GM19025 (cell line): ENCODE data around the gene CHST10.
"Not testable (repeated sequence)": the region's sequence is repeated elsewhere in the genome, so short reads cannot be mapped to it uniquely, and the experiment has no call there.

Source experiments
- ATAC-seq: cut with Tn5 transposase; IDR thresholded peaks from one replicate; pipeline ENCODE4 v1.9.1; 2021; ENCODE audit warnings: mild to moderate bottlenecking, low read depth, moderate library complexity; ENCODE audit not compliant: unreplicated experiment

Gene CHST10

DNA sequence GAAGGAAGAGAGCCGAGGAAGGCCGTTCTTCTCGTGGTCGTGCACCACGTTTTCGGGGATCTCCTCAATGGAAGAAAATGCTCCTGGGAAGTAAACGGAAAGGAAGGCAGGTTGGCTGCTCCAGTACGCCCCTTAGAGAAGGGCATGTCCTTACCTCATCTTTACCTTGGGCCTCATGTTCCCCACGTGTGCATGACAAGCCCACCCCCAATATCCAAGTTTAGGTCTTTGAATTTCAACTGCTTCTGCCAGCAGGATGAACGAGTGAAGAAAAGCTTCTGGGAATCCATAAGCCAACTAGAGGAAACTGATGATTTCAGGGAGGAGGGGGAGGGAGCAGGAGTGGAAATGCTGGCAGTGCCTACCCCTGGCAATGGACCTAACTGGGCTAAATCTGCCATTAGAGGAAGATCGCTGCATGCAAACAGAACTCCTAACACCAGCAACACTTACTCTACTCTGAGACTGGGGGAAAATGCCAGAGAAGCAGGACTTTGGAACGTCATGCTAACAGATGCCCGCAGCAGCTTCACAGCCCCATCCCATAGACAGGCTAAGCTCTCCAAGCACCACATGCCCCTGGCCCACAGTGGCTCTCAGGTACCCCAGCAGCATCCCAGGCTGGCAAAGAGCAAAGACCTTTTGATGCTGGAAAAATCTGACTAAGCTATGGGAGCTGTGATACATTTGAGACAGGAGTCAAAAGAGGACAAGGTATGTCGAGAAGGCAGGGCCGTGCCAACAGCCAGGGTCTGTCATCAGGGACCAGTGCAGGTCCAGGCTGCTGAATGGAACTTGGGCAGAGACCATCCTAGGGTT, 21.7 kb downstream of the CHST10 start:
- ATAC-seq, result no peak

GRCh38 chr2:100394111-100394641, 23.3 kb downstream of the CHST10 start:
- ATAC-seq, result no peak

DNA sequence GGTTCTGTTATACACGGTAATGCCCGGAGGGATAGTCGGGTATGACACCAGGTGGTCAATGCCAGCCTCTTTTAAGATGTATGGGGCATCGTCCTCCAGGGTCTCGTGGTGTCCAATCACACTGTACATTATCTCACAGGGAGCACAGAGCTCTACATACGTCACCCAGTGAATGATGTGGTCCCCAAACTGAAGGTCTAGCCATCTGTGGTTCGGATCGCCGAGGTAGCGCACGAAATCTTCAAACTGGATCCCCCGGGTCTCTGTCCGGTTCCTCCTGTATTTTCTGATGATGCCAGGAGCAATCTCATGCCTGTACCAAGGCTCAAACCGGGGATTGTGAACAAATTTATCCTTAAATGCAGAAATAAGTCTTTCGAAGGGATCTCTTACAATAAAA, 24.1 kb downstream of the CHST10 start:
- no peak for ATAC-seq

GRCh38 chr2:100392715-100393114, 24.8 kb downstream of the CHST10 start:
- ATAC-seq, result no peak

GRCh38 chr2:100391735-100392515, 25.5 kb downstream of the CHST10 start:
- no peak for ATAC-seq

DNA sequence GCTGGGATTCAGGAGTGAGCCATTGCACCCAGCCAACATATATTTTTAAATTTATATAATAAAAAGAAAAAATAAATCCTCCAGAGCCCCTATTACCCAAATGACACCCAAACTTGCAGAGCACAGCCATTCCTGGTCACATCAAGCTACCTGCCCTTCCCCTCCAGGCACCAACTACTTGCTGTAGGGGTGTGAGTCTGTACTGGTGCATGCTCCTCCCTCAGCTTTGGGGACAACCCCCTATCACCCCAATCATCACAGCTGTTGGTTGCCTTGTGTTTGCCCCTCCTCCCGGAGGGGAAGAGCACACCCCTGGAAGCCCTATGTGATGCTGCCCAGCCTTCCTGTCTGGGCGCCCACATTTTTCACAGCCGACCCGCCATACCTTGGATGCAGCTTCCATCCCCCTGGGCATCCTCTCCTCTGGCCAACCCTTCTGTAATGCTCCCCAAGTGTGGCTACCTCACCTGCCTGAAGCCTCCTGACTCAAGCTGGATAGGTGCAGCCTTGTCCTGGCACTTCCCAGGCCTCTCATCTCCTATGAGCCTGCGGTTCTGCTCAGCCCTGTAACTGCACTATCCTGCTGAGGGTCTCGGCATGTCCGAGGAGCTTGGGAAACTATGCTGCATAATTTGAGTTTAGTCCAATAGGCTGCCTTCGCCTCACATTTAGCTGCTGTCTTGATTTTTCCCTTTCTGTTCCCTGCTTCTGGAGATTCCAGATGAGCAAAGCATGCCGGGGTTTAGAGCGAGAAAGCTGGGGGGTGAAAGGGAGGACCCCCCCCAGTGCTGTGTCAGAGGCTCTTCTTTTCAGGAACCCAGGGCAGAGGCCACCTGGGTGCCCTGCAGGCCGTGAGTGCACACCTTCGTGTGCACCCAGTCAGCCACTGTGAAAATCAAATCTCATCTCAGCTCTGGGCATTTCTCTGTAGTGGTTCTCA, 27.2 kb downstream of the CHST10 start:
- ATAC-seq, result no peak

- no peak for ATAC-seq
Observed at GRCh38 chr2:100388703-100389102, 28.8 kb downstream of the CHST10 start.

GRCh38 chr2:100383954-100384353, 33.5 kb downstream of the CHST10 start:
- ATAC-seq, result no peak

DNA sequence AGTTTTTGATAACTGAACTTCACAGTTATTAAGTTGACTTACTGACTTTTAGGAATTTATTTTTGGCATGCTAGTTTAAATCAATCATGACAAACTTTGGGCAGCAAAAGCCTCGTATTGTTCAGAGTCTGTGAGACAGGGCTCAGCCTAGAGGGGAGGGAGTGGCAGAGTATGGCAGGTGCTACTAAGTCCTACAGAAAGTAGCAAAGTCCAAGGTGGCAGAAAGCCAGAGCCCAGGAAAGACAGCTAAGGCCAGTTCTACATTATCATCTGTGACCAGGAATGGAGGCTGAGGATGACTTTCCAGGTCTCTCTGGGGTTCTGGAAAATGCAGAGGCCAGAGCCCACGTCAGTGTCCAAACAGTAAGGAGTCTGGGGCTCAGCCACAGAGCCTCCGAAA, 34.2 kb downstream of the CHST10 start:
- no peak for ATAC-seq

DNA sequence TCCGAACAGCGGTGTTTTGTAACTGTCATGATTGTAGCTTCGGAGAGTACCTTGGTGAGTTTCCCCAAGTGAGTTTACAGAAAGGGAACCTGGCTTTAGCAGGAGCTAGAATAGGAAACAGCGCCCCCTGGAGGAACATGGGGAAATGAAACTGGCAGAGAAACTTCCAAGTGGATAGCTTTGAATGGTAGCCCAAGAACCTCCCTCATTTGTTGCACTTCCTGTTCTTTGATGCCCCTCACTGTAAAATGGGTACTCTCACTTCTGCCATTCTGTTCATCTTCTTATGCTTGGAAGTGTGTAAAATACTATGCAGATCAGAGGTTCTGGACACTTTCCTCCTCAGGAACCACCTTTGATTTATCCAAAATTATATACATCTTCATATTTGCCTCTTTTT, 36.2 kb downstream of the CHST10 start:
- no peak for ATAC-seq

- no peak for ATAC-seq
Observed at GRCh38 chr2:100380681-100381080, 36.8 kb downstream of the CHST10 start.

DNA sequence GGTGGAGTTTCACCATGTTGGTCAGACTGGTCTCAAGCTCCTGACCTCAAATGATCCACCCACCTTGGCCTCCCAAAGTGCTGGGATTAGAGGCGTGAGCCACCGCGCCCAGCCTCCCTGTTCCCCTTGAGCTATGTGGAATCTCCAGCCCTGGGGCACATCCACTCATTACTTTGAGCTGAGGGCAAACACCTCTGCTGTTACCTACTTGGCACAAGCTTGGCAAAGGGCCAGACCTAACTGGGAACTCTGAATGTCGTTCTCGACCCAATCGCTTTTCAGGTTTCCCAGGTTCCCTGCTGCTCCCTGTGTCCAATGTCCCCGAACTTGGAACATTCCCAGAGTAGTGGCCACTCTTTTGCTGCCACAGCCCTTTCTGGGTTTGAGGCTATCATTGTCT, 40.6 kb downstream of the CHST10 start:
- ATAC-seq, result no peak

GRCh38 chr2:100367163-100367562, 50.3 kb downstream of the CHST10 start:
- ATAC-seq, result no peak

GRCh38 chr2:100365434-100365833, 52.0 kb downstream of the CHST10 start:
- ATAC-seq, result no peak

DNA sequence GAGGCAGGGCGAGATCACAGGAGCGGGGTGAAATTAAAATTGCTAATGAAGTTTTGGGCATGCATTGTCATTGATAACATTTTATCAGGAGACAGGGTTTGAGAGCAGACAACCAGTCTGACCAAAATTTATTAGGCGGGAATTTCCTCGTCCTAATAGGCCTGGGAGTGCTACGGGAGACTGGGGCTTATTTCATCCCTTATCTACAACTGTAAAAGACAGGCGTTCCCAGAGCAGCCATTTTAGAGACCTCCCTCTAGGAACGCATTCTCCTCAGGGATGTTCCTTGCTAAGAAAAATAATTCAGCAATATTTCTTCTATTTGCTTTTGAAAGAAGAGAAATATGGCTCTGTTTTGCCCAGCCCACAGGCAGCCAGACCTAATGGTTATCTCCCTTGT, 55.2 kb downstream of the CHST10 start:
- not testable (repeated sequence) for ATAC-seq

DNA sequence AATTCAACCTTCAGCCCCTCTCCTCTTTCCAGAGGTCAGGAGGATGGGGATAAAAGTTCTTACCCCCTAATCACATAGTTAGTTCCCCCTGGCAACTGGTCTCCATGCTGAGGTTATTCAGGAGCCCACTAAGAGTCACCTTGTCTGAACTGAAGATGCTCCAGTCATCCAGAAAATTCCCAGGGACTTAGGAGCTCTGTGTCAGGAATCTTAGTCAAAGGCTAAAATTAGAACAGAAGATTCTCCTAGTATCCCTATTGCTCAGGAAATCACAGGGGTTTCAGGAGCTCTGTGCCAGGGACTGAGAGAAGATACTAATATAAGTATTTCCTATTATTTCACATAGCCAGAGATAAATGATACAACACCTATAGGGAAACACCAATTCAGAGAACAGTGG, 57.9 kb downstream of the CHST10 start:
- no peak for ATAC-seq

DNA sequence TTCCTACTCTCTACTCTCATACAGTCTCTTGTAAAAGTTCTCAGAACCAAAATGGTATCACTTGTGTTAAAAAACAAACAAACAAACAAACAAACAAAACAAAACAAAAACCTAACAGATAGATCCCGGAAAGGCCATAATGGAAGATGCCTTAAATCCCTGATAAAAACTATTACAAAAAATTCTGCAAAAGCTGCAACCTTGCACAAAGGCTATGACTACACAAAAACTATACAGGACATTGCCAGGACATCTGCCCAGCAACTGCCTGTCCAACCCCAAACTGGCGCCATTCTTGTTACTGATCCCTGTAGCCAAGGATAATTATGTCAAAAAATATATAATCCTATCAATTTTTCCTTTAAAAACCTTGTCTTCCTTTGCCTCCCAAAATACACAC, 58.9 kb downstream of the CHST10 start:
- ATAC-seq, result no peak

DNA sequence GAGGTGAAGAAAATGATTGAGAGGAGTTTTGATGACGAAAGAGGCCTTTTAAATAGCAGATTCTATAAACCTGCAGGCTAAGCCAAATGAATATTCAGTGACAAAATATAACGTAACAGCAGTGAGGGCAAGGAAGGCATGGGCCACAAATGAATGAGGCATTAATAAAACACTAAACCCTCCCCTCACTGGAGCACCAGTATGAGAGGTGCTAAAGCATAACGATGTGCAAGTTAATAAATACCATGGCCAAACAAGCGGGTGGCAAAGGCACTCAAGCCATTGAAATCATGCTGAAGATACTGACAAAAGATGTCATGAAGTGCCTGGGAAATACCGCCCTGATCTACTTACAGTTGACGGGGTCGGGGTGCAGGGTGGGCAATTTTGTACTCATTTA, 64.9 kb downstream of the CHST10 start:
- no peak for ATAC-seq

DNA sequence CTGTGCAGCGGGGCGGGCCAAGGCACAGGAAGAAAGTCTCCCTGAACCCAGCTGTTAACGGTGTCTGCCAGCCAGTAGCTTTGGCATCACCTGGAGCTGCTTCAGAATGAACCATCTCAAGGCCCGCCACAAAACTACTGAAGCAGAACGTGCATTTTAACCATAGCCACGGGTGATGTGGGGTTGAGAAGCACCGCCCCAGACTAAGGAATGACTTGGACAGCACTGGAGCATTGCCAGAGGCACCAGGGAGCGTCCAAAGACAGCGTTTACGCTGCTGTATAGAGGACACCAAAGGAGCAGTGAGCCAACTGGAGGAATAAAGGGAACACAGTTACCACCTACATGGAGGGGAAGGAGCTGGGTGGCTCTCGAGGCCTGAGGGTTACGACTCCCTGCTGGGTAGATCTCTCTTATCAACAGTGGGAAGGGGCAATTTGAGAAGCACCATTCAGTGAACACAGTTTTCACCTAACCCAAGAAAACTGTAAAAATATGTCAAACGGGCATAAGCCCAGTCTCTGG, 66.7 kb downstream of the CHST10 start:
- ATAC-seq, result no peak

GRCh38 chr2:100345144-100345543, 72.3 kb downstream of the CHST10 start:
- ATAC-seq, result not testable (repeated sequence)
